Lung (tissue), 12 donors: ENCODE data around the gene ST3GAL6. TPM values are rescaled to one million over a fixed set of nuclear protein-coding genes. Genes with fewer than 3 reads are reported as not detected.

Source experiments
- ATAC-seq: fragments of 200-7000 bp; cut with Tn5 transposase; one replicate; pipeline ENCODE4 v1.9.1; 2020; ENCODE audit warnings: moderate number of reproducible peaks; ENCODE audit not compliant: insufficient read depth, low FRiP score
- DNase-seq, 3 donors: peaks; one replicate each; pipeline ENCODE4 v3.0.0-alpha.2; 2013 to 2017
- H3K27ac ChIP-seq, 2 donors: one replicate each; pipeline ENCODE4 v1.5.1; 2013; ENCODE audit warnings: mild to moderate bottlenecking in 2 of 2, moderate library complexity in 2 of 2, control low read depth in 1 of 2, inconsistent platforms in 1 of 2, low read depth in 1 of 2, low read length in 1 of 2
- H3K27me3 ChIP-seq, 3 donors: one replicate each; pipeline ENCODE4 v1.5.1; 2013; ENCODE audit warnings: low read length in 2 of 3; ENCODE audit not compliant: control insufficient read depth in 3 of 3, insufficient read depth in 3 of 3
- H3K36me3 ChIP-seq, 4 donors: one replicate each; pipeline ENCODE4 v1.5.1; 2013; ENCODE audit warnings: low read length in 4 of 4, mild to moderate bottlenecking in 1 of 4, moderate library complexity in 1 of 4; ENCODE audit not compliant: control insufficient read depth in 4 of 4, insufficient read depth in 4 of 4
- H3K4me1 ChIP-seq, 5 donors: one replicate each; pipeline ENCODE4 v1.5.1; 2013; ENCODE audit warnings: low read length in 5 of 5, mild to moderate bottlenecking in 2 of 5, moderate library complexity in 1 of 5; ENCODE audit not compliant: control insufficient read depth in 5 of 5, insufficient read depth in 5 of 5
- H3K4me3 ChIP-seq: one replicate; pipeline ENCODE4 v1.5.1; 2013; ENCODE audit warnings: mild to moderate bottlenecking, control low read depth, moderate library complexity
- H3K9ac ChIP-seq, 2 donors: one replicate each; pipeline ENCODE4 v1.5.1; 2013; ENCODE audit warnings: low read length in 2 of 2, control low read depth in 1 of 2; ENCODE audit not compliant: insufficient read depth in 1 of 2
- H3K9me3 ChIP-seq, 4 donors: one replicate each; pipeline ENCODE4 v1.5.1; 2013; ENCODE audit warnings: low read length in 3 of 4, mild to moderate bottlenecking in 1 of 4, moderate library complexity in 1 of 4; ENCODE audit not compliant: control insufficient read depth in 4 of 4, insufficient read depth in 3 of 4
- CTCF ChIP-seq: IDR thresholded peaks from 2 replicates; pipeline ENCODE4 v1.5.1; 2012; ENCODE audit warnings: mild to moderate bottlenecking; ENCODE audit errors: control extremely low read depth, extremely low read depth
- WGBS, 2 donors: extraction: QIAGEN DNeasy Blood & Tissue Kit; methylation state at CpG; one replicate each; pipeline ENCODE4 v1.1.7; 2013; 5-methylcytosine and 5-hydroxymethylcytosine counted together
- polyA plus RNA-seq, 2 donors: library from polyadenylated mRNA; stranded (reverse); fragments of 200-250 nt; gene quantifications; one replicate each; pipeline ENCODE4 v1.2.1, GENCODE V29; 2013
- total RNA-seq, 2 donors: library from RNA; depleted of rRNA in 1 of 2; stranded (reverse); fragments of >200 nt in 1 of 2; gene quantifications; one replicate each; pipeline ENCODE4 v1.2.1, GENCODE V29; 2014 to 2021
- donor health status: control.
- donor health status: control.
- donor health status: Bipolar disorder and iron deficiency.
- donor health status: healthy.
- donor health status: DM: yes; HTN: yes; CAD: no.

Gene ST3GAL6
- total and polyA plus RNA-seq, 4 donors: 13.6 to 22.9 (median 20.1) TPM

GRCh38 chr3:98772022-98772421, 8.9 kb downstream of the ST3GAL6 start:
- no peak for TF ChIP-seq CTCF
- ATAC-seq (no peak), DNase-seq (no peak)
- Histone ChIP-seq H3K27ac (no peak overlapping the region), H3K36me3 (peaks cover 0 to 4% (median 0%) of the 10 kb centered on the region in 4 donors), H3K4me1 (peaks cover 0 to 21% (median under 1%) of the 10 kb centered on the region in 5 donors), H3K9ac (no peak overlapping the region), H3K27me3 (no peaks in the 10 kb centered on the region), H3K4me3 (no peak overlapping the region), H3K9me3 (no peaks in the 10 kb centered on the region)
- WGBS, 2 donors: 86 to 87% methylated on average over 2 of the region's 2 CpGs

GRCh38 chr3:98775459-98776139, 12.5 kb downstream of the ST3GAL6 start:
- Histone ChIP-seq H3K4me1 (peaks cover 0 to 36% (median 0%) of the 10 kb centered on the region in 5 donors), H3K27ac (no peak overlapping the region), H3K9ac (no peak overlapping the region), H3K9me3 (no peaks in the 10 kb centered on the region), H3K36me3 (peaks cover 0 to 6% (median 0%) of the 10 kb centered on the region in 4 donors), H3K27me3 (no peaks in the 10 kb centered on the region), H3K4me3 (no peak overlapping the region)
- no peak for ATAC-seq
- WGBS, 2 donors: 78 to 92% methylated on average over 3 of the region's 3 CpGs
- DNase-seq: no peak
- TF ChIP-seq CTCF: no peak

- Histone ChIP-seq H3K9me3 (no peaks in the 10 kb centered on the region), H3K27me3 (no peaks in the 10 kb centered on the region), H3K4me3 (no peak overlapping the region), H3K27ac (no peak overlapping the region), H3K4me1 (peaks cover 0 to 36% (median 0%) of the 10 kb centered on the region in 5 donors), H3K36me3 (peaks cover 0 to 7% (median 0%) of the 10 kb centered on the region in 4 donors), H3K9ac (no peak overlapping the region)
- DNase-seq (no peak), ATAC-seq (no peak)
- TF ChIP-seq CTCF: no peak
These were observed 13.0 kb downstream of the ST3GAL6 start for GRCh38 chr3:98776140-98776493.

GRCh38 chr3:98777286-98777685, 14.1 kb downstream of the ST3GAL6 start:
- peaks cover 0 to 7% (median 0%) of the 10 kb centered on the region in 4 donors for H3K36me3 ChIP-seq
- peaks cover 0 to 36% (median 0%) of the 10 kb centered on the region in 5 donors for H3K4me1 ChIP-seq
- no peak overlapping the region for H3K4me3 ChIP-seq
- TF ChIP-seq CTCF: no peak
- H3K9me3 ChIP-seq: no peaks in the 10 kb centered on the region
- DNase-seq (no peak), ATAC-seq (no peak)
- no peak overlapping the region for H3K27ac ChIP-seq
- 79 to 89% methylated on average over 2 of the region's 2 CpGs for WGBS, 2 donors
- no peaks in the 10 kb centered on the region for H3K27me3 ChIP-seq
- H3K9ac ChIP-seq: no peak overlapping the region
